Measurements from ENCODE around the gene FIG4. TPM values are rescaled to one million over a fixed set of nuclear protein-coding genes. Genes with fewer than 3 reads are reported as not detected.

The FIG4 gene
- total and polyA plus RNA-seq, 2 of the 13 experiments (the other 11 are each of a cell fraction or from before 2014, with no cell fraction given) = 5.5 to 7.9 TPM

DNA sequence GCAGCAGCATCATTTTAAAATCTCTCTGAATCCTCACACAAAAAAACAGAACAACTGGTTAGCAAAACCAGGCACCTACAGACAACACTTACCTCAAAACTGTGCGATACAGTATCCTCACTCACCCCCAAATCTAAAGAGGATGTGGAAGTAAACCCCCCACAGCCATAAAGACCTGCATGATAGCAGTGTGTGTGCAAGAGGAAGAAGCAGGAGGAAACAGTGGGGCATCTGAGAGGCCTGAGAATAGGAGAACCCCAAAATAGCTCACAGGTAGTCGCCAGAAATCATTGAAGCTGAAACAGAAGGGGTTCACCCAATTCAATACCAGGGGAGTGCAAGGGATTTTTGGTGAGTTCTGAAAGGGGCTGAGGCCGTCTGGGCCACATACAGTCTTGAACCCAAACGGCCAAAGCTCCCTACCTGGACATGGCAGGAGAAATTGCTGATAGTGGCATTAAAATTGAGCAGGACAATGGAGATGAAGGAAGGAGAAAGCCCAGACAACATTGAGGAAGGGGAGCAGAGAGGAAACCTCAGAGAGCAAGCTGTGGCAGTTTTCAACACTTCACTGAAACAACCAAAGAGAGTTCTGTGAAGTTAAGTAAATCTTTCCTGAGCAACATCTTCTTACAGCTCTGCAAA lies 129.7 kb downstream of the FIG4 start:
- no peaks in the 10 kb centered on the region for H3K79me2 ChIP-seq (ENCODE audit: insufficient read depth, low read length)
- DNase-seq (ENCODE audit: low spot score) (no peak), ATAC-seq (no peak), FAIRE-seq (no peak)
- ChIA-PET CTCF (ENCODE audit: low intra/inter-chr PET ratio, low total read pairs) (no interaction called here), POLR2A (no interaction called here)
- no peaks in the 10 kb centered on the region for H3K9me3 ChIP-seq (ENCODE audit: low read length)
- BruUV-seq (replicated peaks) = no TSS peak
- no peaks in the 10 kb centered on the region for H3K36me3 ChIP-seq (replicated peaks in 1 of 2; ENCODE audit: control insufficient read depth in 1 of 2, insufficient read depth in 2 of 2, low read length in 2 of 2)
- no peaks in the 10 kb centered on the region for H3K27me3 ChIP-seq (ENCODE audit: control insufficient read depth in 1 of 2, insufficient read depth in 2 of 2, low read length in 2 of 2)
- 80% methylated on average over 4 of the region's 4 CpGs for WGBS (ENCODE audit: low lambda C conversion rate)
- no peak overlapping the region for H3K4me3 ChIP-seq (replicated peaks in 1 of 3; ENCODE audit: insufficient read depth in 1 of 3, low read depth in 2 of 3, low read length in 3 of 3)
- no peak for TF ChIP-seq MIER3 (CRISPR knock-in tag; IDR thresholded peaks at IDR 0.05; ENCODE audit: borderline replicate concordance)
- TF ChIP-seq MAFK (conservative IDR thresholded peaks at IDR 0.05 in 1 of 2, IDR thresholded peaks at IDR 0.05 in 1 of 2; ENCODE audit: low read length in 2 of 2) = peak; percentile 62 to 65
- no peak for TF ChIP-seq GATA4 (IDR thresholded peaks at IDR 0.05; ENCODE audit: borderline replicate concordance, low read depth)
- no peaks in the 10 kb centered on the region for H3K4me1 ChIP-seq (ENCODE audit: insufficient read depth, low read length)
- H2AFZ ChIP-seq (ENCODE audit: low read length) = no peak overlapping the region
- H3K9ac ChIP-seq (ENCODE audit: insufficient read depth, low read depth, low read length) = no peak overlapping the region
- H3K27ac ChIP-seq (ENCODE audit: extremely low read length, insufficient read depth, low read length) = no peak overlapping the region
- in situ Hi-C loops (cut with HindIII; ENCODE audit: extremely low pct_ligation_motif_present, low pct_unique_long_range_greater_than_20kb) = no loop called here
- H4K20me1 ChIP-seq (ENCODE audit: insufficient read depth, low read length) = no peaks in the 10 kb centered on the region
- intact Hi-C loops (cut with micrococcal nuclease; ENCODE audit: unreplicated experiment) = no loop called here
- no peak overlapping the region for H3K4me2 ChIP-seq (ENCODE audit: low read depth, low read length)

- H3K27ac ChIP-seq (ENCODE audit: extremely low read length, insufficient read depth, low read length) = no peak overlapping the region
- BruUV-seq (replicated peaks) = no TSS peak
- no peaks in the 10 kb centered on the region for H4K20me1 ChIP-seq (ENCODE audit: insufficient read depth, low read length)
- intact Hi-C loops (cut with micrococcal nuclease; ENCODE audit: unreplicated experiment) (no loop called here), in situ Hi-C loops (cut with HindIII; ENCODE audit: extremely low pct_ligation_motif_present, low pct_unique_long_range_greater_than_20kb) (no loop called here)
- no peaks in the 10 kb centered on the region for H3K27me3 ChIP-seq (ENCODE audit: control insufficient read depth in 1 of 2, insufficient read depth in 2 of 2, low read length in 2 of 2)
- no peaks in the 10 kb centered on the region for H3K9me3 ChIP-seq (ENCODE audit: low read length)
- H3K9ac ChIP-seq (ENCODE audit: insufficient read depth, low read depth, low read length) = no peak overlapping the region
- no peak overlapping the region for H3K4me3 ChIP-seq (replicated peaks in 1 of 3; ENCODE audit: insufficient read depth in 1 of 3, low read depth in 2 of 3, low read length in 3 of 3)
- no peaks in the 10 kb centered on the region for H3K4me1 ChIP-seq (ENCODE audit: insufficient read depth, low read length)
- FAIRE-seq = no peak
- no peak overlapping the region for H2AFZ ChIP-seq (ENCODE audit: low read length)
- CTCF ChIA-PET (ENCODE audit: low intra/inter-chr PET ratio, low total read pairs) = no interaction called here
- POLR2A ChIA-PET = no interaction called here
- TF ChIP-seq CEBPG (CRISPR knock-in tag; IDR thresholded peaks at IDR 0.05) = peak; percentile 32; the same call in 1 of the 2 replicates
- peak; percentile 51; the same call in 1 of the 2 replicates for TF ChIP-seq CEBPB (IDR thresholded peaks at IDR 0.05; ENCODE audit: borderline replicate concordance, low read depth, low read length)
- TF ChIP-seq ZNF652 (CRISPR knock-in tag; IDR thresholded peaks at IDR 0.05; ENCODE audit: borderline replicate concordance, low read depth) = no peak
- TF ChIP-seq, protein P1, sequence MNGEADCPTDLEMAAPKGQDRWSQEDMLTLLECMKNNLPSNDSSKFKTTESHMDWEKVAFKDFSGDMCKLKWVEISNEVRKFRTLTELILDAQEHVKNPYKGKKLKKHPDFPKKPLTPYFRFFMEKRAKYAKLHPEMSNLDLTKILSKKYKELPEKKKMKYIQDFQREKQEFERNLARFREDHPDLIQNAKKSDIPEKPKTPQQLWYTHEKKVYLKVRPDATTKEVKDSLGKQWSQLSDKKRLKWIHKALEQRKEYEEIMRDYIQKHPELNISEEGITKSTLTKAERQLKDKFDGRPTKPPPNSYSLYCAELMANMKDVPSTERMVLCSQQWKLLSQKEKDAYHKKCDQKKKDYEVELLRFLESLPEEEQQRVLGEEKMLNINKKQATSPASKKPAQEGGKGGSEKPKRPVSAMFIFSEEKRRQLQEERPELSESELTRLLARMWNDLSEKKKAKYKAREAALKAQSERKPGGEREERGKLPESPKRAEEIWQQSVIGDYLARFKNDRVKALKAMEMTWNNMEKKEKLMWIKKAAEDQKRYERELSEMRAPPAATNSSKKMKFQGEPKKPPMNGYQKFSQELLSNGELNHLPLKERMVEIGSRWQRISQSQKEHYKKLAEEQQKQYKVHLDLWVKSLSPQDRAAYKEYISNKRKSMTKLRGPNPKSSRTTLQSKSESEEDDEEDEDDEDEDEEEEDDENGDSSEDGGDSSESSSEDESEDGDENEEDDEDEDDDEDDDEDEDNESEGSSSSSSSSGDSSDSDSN (CRISPR knock-in tag; IDR thresholded peaks at IDR 0.05) = no peak
- no peak for TF ChIP-seq FOXJ3 (CRISPR knock-in tag; IDR thresholded peaks at IDR 0.05; ENCODE audit: borderline replicate concordance)
- no peak for TF ChIP-seq MYC (CRISPR knock-in tag; IDR thresholded peaks at IDR 0.05; ENCODE audit: borderline replicate concordance)
- TF ChIP-seq FIP1L1 (IDR thresholded peaks at IDR 0.05; ENCODE audit: borderline replicate concordance, insufficient read depth, low read depth, low read length) = no peak
- WGBS (ENCODE audit: low lambda C conversion rate) = 36% methylated on average over 2 of the region's 2 CpGs
- H3K79me2 ChIP-seq (ENCODE audit: insufficient read depth, low read length) = no peaks in the 10 kb centered on the region
- H3K4me2 ChIP-seq (ENCODE audit: low read depth, low read length) = no peak overlapping the region
- peak; percentile 54; the same call in 1 of the 3 replicates for ATAC-seq
- H3K36me3 ChIP-seq (replicated peaks in 1 of 2; ENCODE audit: control insufficient read depth in 1 of 2, insufficient read depth in 2 of 2, low read length in 2 of 2) = no peaks in the 10 kb centered on the region
- no peak for DNase-seq (ENCODE audit: low spot score)
Observed at GRCh38 chr6:109821428-109821827, 130.3 kb downstream of the FIG4 start.

Measured in HepG2 (cell line).